ENCODE measurements around the gene CRYL1.
A peak's percentile ranks its signal among the peaks of the same experiment; 100 is the strongest.

CRYL1 gene, protein sequence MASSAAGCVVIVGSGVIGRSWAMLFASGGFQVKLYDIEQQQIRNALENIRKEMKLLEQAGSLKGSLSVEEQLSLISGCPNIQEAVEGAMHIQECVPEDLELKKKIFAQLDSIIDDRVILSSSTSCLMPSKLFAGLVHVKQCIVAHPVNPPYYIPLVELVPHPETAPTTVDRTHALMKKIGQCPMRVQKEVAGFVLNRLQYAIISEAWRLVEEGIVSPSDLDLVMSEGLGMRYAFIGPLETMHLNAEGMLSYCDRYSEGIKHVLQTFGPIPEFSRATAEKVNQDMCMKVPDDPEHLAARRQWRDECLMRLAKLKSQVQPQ

DNA sequence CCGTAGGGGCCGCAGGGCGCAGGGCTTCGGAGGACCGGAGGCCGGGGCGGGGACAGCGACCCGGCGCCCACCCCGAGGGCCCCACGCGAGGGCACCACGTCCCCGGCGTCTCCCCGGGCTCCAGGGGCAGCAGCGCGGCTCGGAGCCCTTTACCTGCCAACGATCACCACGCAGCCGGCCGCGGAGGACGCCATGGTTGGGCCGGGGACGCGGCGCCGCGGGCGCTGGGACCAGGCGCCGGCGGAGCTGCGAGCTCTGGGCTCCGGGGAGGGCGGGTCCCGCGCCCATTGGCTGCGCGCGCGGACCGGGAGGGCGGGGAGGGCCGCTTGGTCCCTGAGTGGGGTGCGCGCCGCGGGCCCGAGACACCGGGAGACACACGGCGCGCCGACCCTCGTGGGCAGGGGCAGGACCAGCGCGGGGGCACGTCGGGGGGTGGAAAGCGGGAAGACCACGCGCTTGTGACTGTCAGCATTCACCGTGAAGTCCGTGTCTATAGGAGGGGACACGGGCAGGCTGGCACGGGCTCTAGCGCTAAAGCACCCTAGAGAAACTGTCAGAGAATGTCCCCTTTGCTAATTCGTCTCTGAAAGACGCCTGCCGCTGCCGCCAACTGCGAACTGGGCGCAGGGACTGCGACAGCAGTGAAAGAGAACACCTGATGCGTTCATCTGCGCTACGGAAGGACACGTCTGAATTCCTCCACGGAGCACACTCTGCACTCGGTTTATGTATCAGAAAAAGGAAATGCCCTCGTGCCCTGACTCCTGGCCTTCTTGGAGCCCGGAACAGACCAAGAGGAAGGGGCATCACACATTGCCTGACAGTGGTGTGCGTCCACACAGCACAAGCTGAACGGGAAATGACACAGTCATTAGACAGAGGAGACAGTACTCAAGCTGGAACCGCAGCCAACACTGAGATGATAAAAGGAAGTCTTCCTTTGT lies at the start of gene CRYL1:
Gene CRYL1, minus strand, starts transcription at position 257 of the 944 bp plus-strand sequence. Its CDS starts 63 bp downstream, at position 194.
- no peak for DNase-seq

DNA sequence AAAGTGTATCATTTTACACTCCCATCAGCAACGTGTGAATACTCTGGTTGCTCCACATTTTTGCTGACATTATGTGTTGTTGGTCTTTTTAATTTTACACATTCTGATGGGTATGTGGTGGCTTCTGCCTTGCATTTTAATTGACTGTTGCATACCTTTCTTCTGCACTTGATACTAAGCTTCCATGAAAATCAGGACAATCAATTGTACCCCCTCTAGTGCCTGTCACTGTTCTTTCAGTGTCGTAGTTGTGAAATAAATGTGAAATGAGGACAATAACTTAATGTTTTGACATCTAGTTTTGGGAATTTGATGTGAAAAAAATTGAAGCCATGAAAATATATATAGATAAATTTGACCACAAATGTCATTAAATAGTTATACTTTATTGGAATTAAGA lies 48.0 kb upstream of the CRYL1 start:
- DNase-seq, result no peak

DNA sequence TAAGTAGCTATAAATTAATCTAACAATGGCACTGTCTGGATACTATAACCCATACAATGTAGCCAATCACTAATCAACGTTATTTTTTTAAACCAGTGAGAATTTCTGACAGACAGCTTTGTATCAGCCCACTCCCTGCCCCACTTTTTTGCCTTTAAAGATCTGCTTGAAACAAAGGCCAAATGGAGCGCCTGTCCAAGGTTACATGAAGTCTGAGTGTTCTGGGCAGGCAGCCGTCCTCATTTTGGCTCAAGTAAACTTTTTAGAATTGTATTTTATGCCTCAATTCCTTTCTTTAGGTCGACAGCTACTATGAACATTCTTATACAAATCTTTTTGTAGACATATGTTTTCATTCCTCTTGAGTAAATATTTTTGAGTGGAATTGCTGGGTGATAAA lies 47.5 kb upstream of the CRYL1 start:
- no peak for DNase-seq

DNA sequence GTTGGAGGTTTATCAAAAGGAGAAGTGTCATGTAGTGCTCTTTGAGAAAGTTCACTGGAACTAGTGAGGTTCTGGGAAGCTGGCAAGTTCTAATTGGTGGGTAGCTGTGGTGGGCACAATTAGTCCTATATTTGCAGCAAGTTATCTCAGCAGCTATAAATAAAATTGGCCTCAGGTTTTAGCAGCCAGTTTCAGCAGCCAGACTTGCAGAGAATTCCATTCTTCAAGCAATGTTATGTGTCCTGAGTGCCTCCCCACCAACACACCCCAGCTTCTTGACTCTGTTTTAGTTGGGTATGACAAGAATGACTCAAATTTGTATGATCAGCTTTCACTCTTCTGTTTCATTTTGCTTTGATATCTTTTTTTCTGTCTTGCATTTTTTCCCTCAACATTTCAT lies 46.0 kb upstream of the CRYL1 start:
- no peak for DNase-seq

DNA sequence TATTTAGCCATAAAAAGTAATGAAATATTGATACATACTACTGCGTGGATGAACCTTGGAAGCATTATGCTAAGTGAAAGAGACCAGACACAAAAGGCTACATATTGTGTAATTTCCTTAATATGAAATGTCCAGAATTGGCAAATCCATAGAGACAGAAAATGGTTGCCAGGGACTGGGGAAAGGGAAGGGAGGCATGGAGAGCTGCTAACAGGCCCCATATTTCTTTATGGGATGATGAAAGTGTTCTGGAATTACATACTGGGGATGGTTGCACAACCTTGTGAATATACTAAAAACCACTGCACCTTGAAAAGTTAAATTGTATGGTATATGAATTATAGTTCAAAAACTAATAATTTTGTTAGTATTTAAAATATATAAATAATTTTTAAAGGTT lies 44.9 kb upstream of the CRYL1 start:
- no peak for DNase-seq

DNA sequence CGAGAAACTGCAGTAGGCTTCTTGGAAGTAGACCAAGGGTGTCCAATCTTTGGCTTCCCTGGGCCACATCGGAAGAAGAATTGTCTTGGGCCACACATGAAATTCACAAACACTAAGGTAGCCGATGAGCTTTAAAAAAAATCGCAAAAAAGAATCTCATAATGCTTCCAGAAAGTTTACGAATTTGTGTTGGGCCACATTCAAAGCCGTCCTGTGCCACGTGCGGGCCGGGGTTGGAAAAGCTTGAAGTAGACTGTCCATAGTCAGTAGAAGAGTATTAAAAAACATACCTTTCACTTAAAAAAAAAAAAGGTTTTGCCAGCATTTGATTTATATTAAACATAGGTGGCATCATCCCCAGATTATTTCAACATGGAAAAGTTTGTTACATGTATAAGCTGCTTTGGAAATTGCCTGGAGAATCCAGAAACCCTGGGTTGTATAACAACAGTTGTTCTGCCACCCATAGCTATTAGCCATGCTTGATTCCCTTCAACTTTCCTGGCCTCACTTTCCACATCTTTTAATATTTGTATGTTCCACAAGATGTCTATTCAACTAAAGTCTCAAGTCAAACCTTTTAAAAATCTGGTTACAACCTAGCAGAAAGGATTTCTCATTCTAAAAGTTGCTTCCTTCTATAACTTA lies 42.3 kb upstream of the CRYL1 start:
- no peak for DNase-seq

DNA sequence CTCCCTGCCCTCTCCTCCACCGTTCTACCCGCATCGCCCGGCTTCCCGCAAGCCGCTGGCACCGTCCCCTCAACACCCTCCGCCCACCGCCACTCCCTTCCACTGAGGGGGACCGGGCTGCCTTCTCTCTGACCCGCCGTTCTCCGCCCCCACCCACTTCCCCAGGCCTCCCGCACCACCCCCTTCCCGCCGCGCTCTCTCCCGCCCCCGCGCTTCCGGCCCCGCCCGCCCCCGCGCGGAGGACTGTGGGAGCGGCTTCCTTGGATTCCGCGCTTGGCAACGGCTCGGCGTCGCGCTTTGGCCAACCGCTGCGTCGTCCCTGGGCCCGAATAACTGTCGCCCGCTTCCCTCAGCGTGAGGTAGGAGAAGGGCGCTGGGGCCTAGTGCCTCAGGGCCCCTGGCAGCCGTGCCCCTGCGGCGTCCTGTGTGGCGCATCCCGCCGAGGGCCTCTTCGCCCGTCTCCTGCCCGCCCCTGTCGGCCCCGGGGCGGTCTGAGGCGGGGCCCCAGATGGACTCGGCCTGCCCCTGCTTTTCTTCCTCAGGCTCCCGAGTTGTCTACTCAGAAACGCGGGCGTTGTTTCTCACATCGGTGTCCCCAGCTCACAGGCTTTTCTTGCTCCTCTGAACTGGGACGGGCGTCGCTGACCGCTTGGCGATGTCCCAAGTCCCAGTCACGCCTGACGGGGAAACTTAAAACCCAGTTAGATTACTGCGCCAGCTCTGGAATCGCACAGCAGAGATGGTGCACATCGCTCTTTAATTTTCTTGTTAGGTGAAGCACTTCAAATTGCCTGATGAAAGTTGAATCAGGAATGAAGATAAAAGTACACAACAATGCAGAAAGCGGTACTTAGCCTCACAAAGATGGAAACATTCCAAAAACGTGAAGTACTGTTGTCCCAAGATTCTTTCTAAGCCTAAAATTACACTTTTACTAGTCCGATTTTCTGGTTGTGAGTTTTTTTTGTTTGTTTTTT lies 41.5 kb upstream of the CRYL1 start, which contains the start of gene IFT88:
Gene IFT88, plus strand, starts transcription at position 260 of the 977 bp plus-strand sequence. CDS start 7,229 bp downstream, outside the sequence.
- DNase-seq, result peak; percentile 68

DNA sequence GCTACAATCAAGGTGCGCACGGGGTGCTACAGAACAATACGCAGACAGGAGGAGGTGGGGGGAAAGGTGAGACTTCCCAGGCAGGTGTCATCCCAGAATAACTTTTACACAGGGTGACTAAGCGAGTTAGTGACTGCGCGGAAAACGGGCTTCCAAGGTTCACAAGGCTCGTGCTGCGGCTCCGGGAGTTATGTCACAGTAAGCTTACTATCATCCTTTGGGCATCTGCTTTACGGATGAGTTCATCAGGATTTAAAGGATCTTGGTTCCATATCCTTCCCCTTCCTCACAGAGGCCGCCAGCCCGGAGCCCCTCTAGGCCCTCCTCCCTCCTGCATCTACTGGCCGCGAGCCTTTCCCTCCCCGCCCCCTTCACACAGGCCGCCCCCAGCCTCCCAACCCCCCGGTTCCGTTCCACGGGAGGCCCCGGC lies 40.8 kb upstream of the CRYL1 start:
- peak; percentile 34 for DNase-seq

DNA sequence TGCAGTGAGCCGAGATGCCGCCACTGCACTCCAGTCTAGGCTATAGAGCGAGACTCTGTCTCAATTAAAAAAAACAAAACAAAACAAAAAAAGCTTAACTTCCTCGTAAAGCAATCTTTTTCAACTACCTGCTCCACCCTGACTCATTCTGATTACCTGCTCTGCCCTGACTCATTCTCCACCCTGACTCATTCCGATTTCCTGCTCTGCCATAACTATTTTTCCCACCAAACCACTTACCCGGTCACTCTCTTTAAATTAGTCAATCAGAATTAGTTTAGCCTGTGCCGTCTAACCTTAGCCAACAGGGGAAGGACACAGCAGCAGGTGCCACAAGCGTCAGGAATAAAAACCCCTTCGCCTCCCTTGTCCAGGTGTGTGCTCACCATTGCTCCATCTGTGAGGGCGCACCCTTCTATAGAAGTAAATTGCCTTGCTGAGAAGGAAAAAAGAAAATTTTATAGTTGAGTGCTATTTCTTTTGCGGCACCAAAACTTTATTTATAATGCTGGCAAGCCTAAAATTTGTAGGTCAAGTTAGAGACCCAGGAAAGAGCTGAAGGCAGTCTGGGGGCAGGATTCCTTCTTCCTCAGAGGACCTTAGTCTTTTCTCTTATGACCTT lies 39.6 kb upstream of the CRYL1 start:
- DNase-seq, result no peak

DNA sequence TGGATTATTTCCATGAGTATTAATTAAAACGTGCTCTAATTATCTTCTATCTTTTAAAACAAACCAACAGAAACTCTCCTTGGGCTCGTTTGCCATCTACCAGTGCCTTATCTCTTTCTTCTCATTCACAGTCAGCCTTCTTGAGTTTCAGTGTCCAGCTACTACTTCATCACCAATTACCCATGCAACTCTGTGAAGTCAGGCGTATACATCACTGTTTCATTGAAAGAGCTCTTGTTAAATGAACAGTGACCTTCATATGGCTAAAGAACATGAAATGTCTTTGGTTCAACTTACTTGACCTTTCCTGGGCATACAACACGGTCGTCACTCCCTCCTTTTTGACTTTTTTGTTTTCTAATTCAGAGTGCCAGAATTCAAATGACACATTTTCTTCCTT lies 36.1 kb upstream of the CRYL1 start:
- no peak for DNase-seq

DNA sequence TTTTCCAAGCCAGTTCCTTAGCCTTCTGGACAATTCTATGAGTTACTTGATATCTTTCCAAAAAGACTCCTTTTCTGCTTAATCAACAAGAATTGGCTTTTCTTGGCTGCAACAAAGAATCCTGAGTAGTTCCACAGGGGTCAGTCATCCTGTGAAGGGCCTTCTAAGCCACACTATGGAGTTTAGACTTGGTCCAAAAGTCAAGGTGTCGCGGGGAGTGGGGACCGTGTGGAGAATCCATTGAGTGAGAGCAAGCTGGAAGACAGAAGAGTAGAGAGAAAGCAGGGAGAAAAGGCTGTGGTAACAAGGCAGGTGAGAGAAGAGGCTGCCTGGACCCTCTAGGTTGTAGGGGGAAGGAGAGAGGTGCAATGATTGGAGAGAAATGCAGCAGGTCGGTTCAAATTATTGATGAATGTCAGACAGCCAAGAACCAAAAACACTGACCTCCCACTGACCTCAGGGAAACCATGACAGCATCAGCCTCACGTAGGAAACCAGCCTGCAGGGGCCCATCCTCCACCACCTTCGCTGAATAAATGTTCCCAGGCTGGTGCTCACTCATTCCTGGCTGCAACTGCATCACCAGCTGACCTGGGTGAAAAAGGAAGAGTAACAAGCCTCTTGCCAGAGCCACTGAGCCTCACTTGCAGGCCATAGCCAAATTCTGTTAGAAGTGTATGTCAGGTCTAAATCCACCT lies 34.2 kb upstream of the CRYL1 start:
- no peak for DNase-seq

DNA sequence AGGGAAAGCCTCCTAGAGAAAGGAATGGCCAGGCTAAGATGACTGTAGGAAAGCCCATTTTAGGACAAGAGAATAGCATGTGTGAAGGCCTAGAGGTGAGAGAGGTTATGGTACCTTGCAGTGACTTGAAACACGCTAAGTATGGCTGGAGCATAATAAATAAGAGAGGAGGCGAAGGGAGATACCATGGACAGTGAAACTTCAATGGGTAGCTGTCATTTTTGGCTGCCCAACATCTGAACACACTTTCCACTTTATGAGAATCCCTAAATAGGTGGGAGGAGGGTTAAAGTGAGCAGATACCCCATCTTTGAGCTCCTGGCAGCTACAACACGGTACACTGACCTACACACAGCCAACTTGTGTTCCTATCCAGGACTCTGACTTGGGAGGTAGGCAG lies 33.3 kb upstream of the CRYL1 start:
- no peak for DNase-seq

DNA sequence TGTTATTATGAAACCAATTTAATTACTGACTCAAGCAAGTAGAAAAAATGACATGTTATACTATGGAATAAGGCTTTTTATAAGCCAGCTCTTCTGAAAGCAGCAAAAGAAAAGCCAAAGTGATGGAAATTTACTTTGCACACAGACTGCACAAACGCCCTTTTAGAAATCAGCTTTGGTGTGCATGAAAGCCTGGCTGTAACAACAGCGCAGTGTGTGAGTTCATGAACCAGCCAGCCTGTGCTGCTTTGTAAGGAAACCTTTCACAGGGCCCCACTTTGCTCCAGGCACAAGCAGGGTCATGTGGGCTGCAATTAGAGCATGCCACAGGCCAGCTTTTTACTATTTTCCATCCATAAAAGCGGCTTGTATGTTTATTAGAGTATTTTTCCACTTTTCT lies 27.7 kb upstream of the CRYL1 start:
- DNase-seq, result no peak

DNA sequence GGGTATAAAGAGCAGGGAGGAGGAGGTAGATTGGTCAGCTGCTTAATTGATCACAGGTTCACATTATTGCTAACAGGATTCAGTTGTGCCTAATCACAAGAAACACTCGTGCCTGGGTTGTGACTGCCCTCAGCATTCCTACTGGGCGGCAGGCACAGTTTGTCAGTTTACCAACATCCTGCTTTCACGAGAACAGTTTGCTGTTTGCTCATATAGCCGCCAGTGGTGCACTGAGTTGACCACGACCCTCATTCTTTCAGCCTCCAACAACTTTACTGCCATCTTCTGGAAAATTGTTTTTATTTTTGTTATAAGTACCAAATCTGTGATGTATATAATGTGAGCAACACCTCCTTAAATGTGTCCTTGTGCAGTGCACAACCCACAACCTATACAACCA lies 25.1 kb upstream of the CRYL1 start:
- DNase-seq, result no peak

DNA sequence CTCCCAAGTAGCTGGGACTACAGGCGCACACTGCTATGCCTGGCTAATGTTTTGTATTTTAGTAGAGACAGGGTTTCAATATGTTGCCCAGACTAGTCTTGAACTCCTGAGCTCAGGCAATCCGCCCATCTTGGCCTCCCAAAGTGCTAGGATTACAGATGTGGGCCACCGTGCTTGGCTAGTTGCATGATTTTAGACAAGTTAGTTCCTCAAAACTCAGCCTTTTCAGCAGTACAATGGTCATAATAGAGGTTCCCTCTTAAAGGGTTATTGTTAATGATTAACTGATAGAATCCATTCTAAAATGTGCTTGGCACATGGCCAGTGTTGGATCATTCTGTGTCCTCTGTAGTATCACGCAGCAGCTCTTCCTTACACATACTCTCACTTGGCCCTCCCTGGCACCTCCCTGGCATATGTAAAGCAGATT lies 21.8 kb upstream of the CRYL1 start:
- no peak for DNase-seq

DNA sequence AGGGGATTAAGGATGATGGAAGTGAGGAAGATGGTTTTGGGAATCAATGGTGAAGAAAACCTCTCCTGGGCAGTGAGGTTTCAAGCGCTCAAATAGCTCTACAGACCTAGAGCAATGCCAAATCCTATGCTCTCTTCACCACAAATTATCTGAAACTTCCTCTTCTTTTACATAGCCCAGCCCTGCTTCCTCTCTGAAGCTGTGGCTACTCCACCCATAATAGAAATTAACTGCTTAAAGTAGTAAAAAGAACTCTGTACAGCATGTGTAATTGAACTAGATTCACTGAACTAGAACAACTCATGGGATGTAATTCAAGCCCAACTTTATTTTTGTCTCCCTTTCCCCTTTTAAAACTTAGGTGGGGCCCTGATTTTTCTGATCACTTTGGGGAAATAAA lies 20.9 kb upstream of the CRYL1 start:
- DNase-seq, result no peak

DNA sequence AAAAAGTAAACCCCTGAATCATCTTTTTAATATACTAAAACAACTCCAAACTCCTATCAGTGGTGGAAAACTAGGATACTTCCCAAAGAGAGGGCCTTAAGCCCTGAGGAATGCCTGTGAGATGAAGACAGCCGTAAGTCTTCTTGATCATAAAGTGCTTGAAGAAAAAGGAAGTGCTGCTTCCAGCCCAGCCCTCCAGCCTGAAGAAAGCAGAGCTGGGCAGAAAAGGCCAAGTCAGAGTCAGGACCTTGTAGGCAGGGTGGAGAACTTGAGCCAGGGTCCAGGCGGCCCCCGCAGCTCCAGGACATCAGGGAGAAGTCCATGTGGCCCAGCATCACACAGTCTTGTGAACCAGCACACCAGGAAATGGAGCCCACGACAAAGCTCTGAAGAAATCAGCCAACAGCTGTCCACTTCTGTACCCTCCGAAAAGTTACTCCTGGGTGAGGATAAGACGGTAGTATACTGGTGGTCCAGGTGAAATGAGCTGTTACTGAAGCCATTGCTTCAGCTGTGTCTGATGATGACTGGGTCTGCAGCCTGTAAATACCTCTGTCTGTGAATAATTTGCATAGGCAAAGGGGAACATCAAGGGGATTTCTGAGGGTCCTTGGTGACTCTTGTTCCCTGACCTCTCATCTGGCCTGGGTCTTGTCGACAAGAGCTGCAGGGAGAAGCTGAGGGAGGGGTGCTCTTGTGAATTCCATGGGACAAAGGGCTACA lies 18.7 kb upstream of the CRYL1 start:
- no peak for DNase-seq

DNA sequence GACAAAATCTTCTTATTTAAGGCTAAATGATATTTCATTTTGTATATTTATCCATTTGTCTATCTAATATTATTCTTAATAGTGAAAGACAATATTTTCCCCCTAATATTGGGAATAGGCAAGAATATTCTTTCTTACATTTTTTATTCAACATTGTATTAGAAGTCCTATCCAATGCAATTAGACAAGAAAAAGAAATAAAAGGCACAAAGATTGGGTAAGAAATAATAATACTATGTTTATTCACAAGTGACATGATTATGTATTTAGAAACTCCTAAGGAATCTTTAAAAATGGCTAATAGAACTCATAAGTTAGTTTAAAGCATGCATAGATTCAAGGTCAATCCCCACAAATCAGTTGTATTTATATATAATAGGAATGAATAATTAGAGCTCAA lies 11.3 kb upstream of the CRYL1 start:
- no peak for DNase-seq

DNA sequence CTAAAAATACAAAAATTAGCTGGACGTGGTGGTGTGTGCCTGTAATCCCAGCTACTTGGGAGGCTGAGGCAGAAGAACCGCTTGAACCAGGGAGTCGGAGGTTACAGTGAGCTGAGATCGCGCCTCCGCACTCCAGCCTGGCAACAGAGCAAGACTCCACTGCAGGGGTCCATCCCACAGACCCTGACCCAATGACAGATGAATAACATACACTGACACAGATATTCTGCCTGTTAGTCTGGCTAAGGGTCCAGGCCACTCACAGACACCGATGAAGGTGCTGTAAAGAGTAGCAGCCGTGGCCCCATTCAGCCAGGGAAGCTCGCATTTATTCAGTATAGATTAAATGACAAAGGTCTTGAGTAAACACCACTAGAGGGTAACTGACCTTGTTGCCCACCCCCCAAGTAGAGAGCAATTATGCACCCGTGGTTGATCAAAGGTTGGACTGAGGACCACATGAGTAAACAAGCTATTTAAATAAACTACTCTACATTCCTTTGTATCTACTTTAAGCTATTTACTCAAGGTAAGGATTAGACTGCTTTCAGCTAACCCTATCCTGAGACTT lies 8.5 kb upstream of the CRYL1 start:
- DNase-seq, result no peak

DNA sequence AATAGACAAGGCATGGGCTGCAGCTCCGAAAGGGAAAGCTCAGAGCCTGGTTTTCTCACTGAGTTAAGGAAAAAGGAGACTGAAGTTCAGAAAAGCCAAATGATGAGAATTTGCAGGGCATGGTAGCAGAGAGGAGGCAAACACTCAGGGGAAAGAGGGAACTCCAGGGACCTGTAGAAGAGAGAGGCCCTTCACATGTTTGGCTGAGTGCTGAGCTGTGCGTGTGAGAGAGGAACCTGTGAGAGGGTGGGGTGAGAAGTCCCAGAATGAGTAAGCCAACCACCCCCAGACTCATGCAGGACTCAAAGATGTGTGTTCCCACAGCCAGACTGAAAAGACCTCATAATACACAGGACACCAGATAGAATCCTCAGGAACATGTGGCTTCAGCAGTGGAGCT lies 2.8 kb upstream of the CRYL1 start:
- no peak for DNase-seq
